Activated naive CD4-positive, alpha-beta T cell treated with anti-CD3 and anti-CD28 coated beads for 36 hours (primary cell): ENCODE measurements around the gene CRX. TPM values are rescaled to one million over a fixed set of nuclear protein-coding genes. Genes with fewer than 3 reads are reported as not detected.
"Not testable (repeated sequence)": the region's sequence is repeated elsewhere in the genome, so short reads cannot be mapped to it uniquely, and the experiment has no call there.

Source experiments
- CTCF ChIA-PET: fragments of 350-600 bp; sonication (Branson Sonifier 250); formaldehyde crosslinking; loops from one replicate; lab custom pipeline; 2021; ENCODE audit warnings: antibody characterized with exemption; lab: Charles Lee
- DNase-seq: peaks from one replicate; pipeline ENCODE4 v3.0.0-alpha.2; 2020
- H3K27ac Mint-ChIP-seq: one replicate; pipeline ENCODE4 v1.8.0; 2021; ENCODE audit warnings: mild to moderate bottlenecking, mixed read lengths
- H3K27me3 Mint-ChIP-seq: one replicate; pipeline ENCODE4 v1.8.0; 2021; ENCODE audit warnings: low read depth, mixed read lengths
- H3K36me3 Mint-ChIP-seq: one replicate; pipeline ENCODE4 v1.8.0; 2021; ENCODE audit warnings: low read depth, mixed read lengths
- H3K4me1 Mint-ChIP-seq: one replicate; pipeline ENCODE4 v1.8.0; 2021; ENCODE audit warnings: low read depth, mixed read lengths
- H3K4me3 Mint-ChIP-seq: one replicate; pipeline ENCODE4 v1.8.0; 2021; ENCODE audit warnings: mild to moderate bottlenecking, moderate library complexity, mixed read lengths
- H3K9me3 Mint-ChIP-seq: one replicate; pipeline ENCODE4 v1.8.0; 2021; ENCODE audit warnings: mixed read lengths
- intact Hi-C: fragments of 100-400 bp; cut with micrococcal nuclease; formaldehyde crosslinking; loops from one replicate; pipeline ENCODE4 v1.15.1; 2023
- total RNA-seq, 2 experiments: library from RNA; stranded (reverse); gene quantifications; one replicate each; pipeline ENCODE4 v1.2.3, GENCODE V29; 2021

CRX gene
- total RNA-seq, 2 experiments from 2014 or later = not detected

- Mint-ChIP-seq H3K27me3 (no peaks in the 10 kb centered on the region), H3K27ac (no peak overlapping the region), H3K4me3 (no peak overlapping the region), H3K4me1 (no peaks in the 10 kb centered on the region), H3K36me3 (no peaks in the 10 kb centered on the region), H3K9me3 (peaks cover 5% of the 10 kb centered on the region)
- CTCF ChIA-PET = interaction anchor here (1.6 kb wide), 1 partner anchor 64 kb away, joined by 6 read pairs; no protein-coding TSS in a partner anchor
- intact Hi-C loops = no loop called here
- DNase-seq = no peak
These were observed 16.4 kb upstream of the CRX start for GRCh38 chr19:47805313-47805712.

DNA sequence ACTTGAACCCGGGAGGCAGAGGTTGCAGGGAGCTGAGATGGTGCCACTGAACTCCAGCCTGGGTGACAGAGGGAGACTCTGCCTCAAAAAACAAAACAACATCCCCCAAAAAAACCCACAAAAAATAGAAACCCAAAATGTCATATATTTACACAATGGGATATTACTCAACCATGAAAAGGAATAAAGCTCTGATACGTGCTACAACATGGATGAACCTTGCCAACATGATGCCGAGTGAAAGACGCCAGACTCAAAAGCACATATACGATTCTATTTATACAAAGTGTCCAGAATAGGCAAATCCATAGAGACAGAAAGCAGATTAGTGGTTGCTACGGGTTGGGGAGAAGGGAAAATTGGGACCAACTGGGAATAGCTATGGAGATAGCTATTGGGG is 15.3 kb upstream of the CRX start:
- intact Hi-C loops = no loop called here
- Mint-ChIP-seq H3K27ac (no peak overlapping the region), H3K4me1 (no peaks in the 10 kb centered on the region), H3K9me3 (no peaks in the 10 kb centered on the region), H3K27me3 (no peaks in the 10 kb centered on the region), H3K36me3 (no peaks in the 10 kb centered on the region), H3K4me3 (no peak overlapping the region)
- CTCF ChIA-PET = interaction anchor here (0.6 to 1.6 kb wide), 4 partner anchors 16 to 62 kb away, joined by 3 to 6 read pairs (median 4); no protein-coding TSS in a partner anchor
- DNase-seq = no peak

DNA sequence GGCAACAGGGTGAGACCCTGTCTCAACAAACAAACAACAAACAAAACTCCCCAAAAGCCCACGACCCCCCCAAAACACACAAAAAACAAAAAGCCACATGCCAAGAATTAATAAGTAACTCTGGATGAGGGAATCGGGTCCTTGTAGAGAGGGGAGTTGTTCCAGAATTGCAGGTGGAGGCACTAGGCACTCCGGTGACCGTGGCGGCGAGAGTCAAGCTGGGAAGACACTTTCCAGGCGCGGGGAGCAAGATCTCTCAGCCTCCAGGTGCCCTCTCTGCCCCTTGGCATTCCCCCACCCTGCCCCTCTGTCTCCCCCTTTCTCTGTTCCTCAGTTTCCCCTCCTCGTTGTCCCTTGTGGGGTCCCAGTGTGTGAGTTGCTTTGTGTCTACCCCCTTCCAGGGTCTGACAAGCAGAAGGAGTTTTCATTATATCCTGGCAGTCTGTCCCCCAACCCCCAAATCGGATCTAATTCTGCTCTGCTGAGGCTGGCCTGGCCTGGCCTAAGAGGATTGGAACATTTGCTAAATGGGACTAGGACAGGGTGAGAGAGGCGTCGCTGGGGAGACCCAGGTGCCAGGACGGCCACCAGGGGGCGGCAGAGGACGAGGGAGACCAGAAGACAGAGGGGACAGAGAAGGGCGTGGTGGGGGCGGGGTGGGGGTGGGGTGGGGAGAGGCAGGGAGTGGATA is 8.3 kb upstream of the CRX start:
- intact Hi-C loops = loop anchor here (1.0 kb wide), 1 partner anchor 50 kb away; no protein-coding TSS in a partner anchor
- no peaks in the 10 kb centered on the region for H3K9me3 Mint-ChIP-seq
- H3K36me3 Mint-ChIP-seq = no peaks in the 10 kb centered on the region
- CTCF ChIA-PET = interaction anchor here (0.6 to 5.0 kb wide), 6 partner anchors 28 to 642 kb away, joined by 3 to 26 read pairs (median 4); partner anchors contain the start of gene EHD2
- no peak overlapping the region for H3K27ac Mint-ChIP-seq
- H3K27me3 Mint-ChIP-seq = peaks cover 2% of the 10 kb centered on the region
- DNase-seq = peak; percentile 83
- H3K4me1 Mint-ChIP-seq = no peaks in the 10 kb centered on the region
- no peak overlapping the region for H3K4me3 Mint-ChIP-seq

GRCh38 chr19:47813995-47814328 is 7.8 kb upstream of the CRX start:
- Mint-ChIP-seq H3K27me3 (peaks cover 5% of the 10 kb centered on the region), H3K27ac (no peak overlapping the region), H3K4me1 (no peaks in the 10 kb centered on the region), H3K4me3 (no peak overlapping the region), H3K36me3 (no peaks in the 10 kb centered on the region), H3K9me3 (no peaks in the 10 kb centered on the region)
- no peak for DNase-seq
- CTCF ChIA-PET = interaction anchor here (0.6 to 5.0 kb wide), 8 partner anchors 13 to 252 kb away, joined by 3 to 26 read pairs (median 4); partner anchors contain the start of gene EHD2
- intact Hi-C loops = loop anchor here (1.0 kb wide), 1 partner anchor 49 kb away; no protein-coding TSS in a partner anchor

DNA sequence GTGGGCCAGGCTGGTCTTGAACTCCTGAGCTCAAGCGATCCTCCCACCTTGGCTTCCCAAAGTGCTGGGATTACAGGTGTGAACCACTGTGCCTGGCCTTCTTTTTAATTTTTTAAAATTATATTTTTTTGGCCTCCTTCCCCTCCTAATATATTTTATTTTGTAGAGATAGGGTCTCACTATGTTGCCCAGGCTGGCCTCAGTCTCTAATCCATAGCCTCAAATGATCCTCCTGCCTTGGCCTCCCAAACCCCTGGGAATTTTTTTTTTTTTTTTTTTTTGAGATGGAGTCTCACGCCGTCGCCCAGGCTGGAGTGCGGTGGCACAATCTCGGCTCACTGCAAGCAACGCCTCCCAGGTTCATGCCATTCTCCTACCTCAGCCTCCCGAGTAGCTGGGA is 5.5 kb upstream of the CRX start:
- H3K4me3 Mint-ChIP-seq, H3K9me3 Mint-ChIP-seq, H3K4me1 Mint-ChIP-seq, intact Hi-C loops, H3K36me3 Mint-ChIP-seq, H3K27ac Mint-ChIP-seq, DNase-seq: not testable (repeated sequence)
- CTCF ChIA-PET = interaction anchor here (5.0 kb wide), 1 partner anchor 47 kb away, joined by 26 read pairs; no protein-coding TSS in a partner anchor
- peaks cover 21% of the 10 kb centered on the region for H3K27me3 Mint-ChIP-seq

DNA sequence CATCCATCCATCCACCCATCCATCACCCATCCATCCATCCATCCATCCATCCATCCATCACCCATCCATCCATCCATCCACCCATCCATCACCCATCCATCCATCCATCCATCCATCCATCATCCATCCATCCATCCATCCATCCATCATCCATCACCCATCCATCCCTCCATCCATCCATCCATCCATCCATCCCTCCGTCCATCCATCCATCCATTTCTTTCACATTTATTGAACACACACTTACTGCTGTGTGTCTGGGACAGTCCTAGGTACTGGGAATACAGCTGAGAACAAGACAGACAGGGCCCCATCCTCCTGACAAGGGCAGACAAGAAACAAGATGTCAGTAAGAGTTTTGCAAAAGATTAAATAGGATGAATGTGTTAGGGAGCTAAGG is 3.5 kb upstream of the CRX start:
- DNase-seq, H3K4me1 Mint-ChIP-seq, H3K27ac Mint-ChIP-seq, H3K9me3 Mint-ChIP-seq, H3K36me3 Mint-ChIP-seq, H3K4me3 Mint-ChIP-seq, intact Hi-C loops: not testable (repeated sequence)
- CTCF ChIA-PET = interaction anchor here (0.7 kb wide), 1 partner anchor 105 kb away, joined by 6 read pairs; no protein-coding TSS in a partner anchor
- peaks cover 22% of the 10 kb centered on the region for H3K27me3 Mint-ChIP-seq

DNA sequence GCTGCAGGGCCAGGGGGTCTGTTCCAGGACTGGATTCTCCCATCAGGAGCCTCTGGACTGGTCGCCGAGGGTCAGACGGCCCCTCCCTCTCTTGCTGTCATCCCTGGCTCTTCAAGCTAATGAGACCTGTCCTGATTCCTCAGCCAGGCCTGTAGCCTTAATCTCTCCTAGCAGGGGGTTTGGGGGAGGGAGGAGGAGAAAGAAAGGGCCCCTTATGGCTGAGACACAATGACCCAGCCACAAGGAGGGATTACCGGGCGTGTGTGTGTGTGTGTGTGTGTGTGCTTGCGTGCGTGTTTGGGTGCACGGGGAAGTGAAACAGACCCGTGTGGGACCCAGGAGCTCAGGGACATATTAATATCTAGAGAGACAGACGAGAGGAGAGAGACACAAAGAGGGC is 1.9 kb upstream of the CRX start:
- CTCF ChIA-PET = interaction anchor here (1.1 to 1.9 kb wide), 2 partner anchors 43 to 49 kb away, joined by 4 to 6 read pairs; no protein-coding TSS in a partner anchor
- peaks cover 22% of the 10 kb centered on the region for H3K27me3 Mint-ChIP-seq
- H3K4me3 Mint-ChIP-seq = no peak overlapping the region
- no peak overlapping the region for H3K27ac Mint-ChIP-seq
- intact Hi-C loops = no loop called here
- no peak for DNase-seq
- H3K9me3 Mint-ChIP-seq = no peaks in the 10 kb centered on the region
- H3K36me3 Mint-ChIP-seq = no peaks in the 10 kb centered on the region
- H3K4me1 Mint-ChIP-seq = no peaks in the 10 kb centered on the region

GRCh38 chr19:47820410-47820809 is 1.3 kb upstream of the CRX start:
- no peak for DNase-seq
- no peaks in the 10 kb centered on the region for H3K9me3 Mint-ChIP-seq
- no peaks in the 10 kb centered on the region for H3K36me3 Mint-ChIP-seq
- H3K4me1 Mint-ChIP-seq = no peaks in the 10 kb centered on the region
- peaks cover 22% of the 10 kb centered on the region for H3K27me3 Mint-ChIP-seq
- no peak overlapping the region for H3K27ac Mint-ChIP-seq
- intact Hi-C loops = no loop called here
- CTCF ChIA-PET = interaction anchor here (1.1 to 1.9 kb wide), 2 partner anchors 43 to 49 kb away, joined by 4 to 6 read pairs; no protein-coding TSS in a partner anchor
- no peak overlapping the region for H3K4me3 Mint-ChIP-seq

GRCh38 chr19:47824396-47824795 is 2.7 kb downstream of the CRX start:
- Mint-ChIP-seq H3K4me1 (no peaks in the 10 kb centered on the region), H3K9me3 (no peaks in the 10 kb centered on the region), H3K4me3 (no peak overlapping the region), H3K27me3 (peaks cover 12% of the 10 kb centered on the region), H3K36me3 (no peaks in the 10 kb centered on the region), H3K27ac (no peak overlapping the region)
- intact Hi-C loops = no loop called here
- CTCF ChIA-PET = interaction anchor here (0.7 kb wide), 1 partner anchor 18 kb away, joined by 3 read pairs; no protein-coding TSS in a partner anchor
- DNase-seq = no peak

DNA sequence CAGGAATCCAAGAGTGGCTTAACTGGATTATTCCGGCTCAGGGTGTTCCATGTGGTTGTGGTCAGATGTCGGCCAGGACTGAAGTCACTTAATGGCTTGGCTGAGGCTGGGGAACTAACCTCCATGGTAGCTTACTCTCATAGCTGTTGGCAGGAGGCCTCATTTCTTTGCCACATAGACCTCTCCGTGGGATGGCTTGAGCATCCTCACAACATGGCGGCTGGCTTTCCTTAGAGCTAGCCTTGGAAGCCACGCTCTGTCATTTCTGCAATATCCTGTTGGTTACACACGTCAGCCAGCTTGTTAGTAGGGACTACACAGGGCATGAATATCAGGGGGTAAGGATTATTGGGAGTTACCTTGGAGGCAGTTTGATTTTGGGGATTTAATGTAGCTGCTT is 5.1 kb downstream of the CRX start:
- Mint-ChIP-seq H3K4me3 (no peak overlapping the region), H3K4me1 (no peaks in the 10 kb centered on the region), H3K9me3 (no peaks in the 10 kb centered on the region), H3K36me3 (no peaks in the 10 kb centered on the region), H3K27me3 (no peaks in the 10 kb centered on the region), H3K27ac (no peak overlapping the region)
- no peak for DNase-seq
- CTCF ChIA-PET = interaction anchor here (0.7 kb wide), 1 partner anchor 12 kb away, joined by 5 read pairs; no protein-coding TSS in a partner anchor
- intact Hi-C loops = no loop called here

GRCh38 chr19:47832723-47833122 is 11.0 kb downstream of the CRX start:
- Mint-ChIP-seq H3K36me3 (no peaks in the 10 kb centered on the region), H3K4me1 (no peaks in the 10 kb centered on the region), H3K27me3 (no peaks in the 10 kb centered on the region), H3K4me3 (no peak overlapping the region), H3K27ac (no peak overlapping the region), H3K9me3 (no peaks in the 10 kb centered on the region)
- CTCF ChIA-PET = interaction anchor here (0.8 kb wide), 1 partner anchor 510 kb away, joined by 3 read pairs; no protein-coding TSS in a partner anchor
- intact Hi-C loops = no loop called here
- DNase-seq = no peak

- intact Hi-C loops = no loop called here
- Mint-ChIP-seq H3K4me1 (no peaks in the 10 kb centered on the region), H3K4me3 (no peak overlapping the region), H3K27me3 (no peaks in the 10 kb centered on the region), H3K36me3 (no peaks in the 10 kb centered on the region), H3K9me3 (no peaks in the 10 kb centered on the region), H3K27ac (no peak overlapping the region)
- CTCF ChIA-PET = interaction anchor here (0.6 kb wide), 1 partner anchor 128 kb away, joined by 4 read pairs; no protein-coding TSS in a partner anchor
- no peak for DNase-seq
These were observed 14.3 kb downstream of the CRX start for GRCh38 chr19:47836038-47836437.
